Mesendoderm (in vitro differentiated cells): ENCODE results near the gene ITPA.

ENCODE experiments used
- DNase-seq: peaks from one replicate; pipeline ENCODE4 v3.0.0; 2013
- H2AK5ac ChIP-seq: 2 replicates; pipeline ENCODE4 v1.6.1; 2013; ENCODE audit warnings: low read length, inconsistent platforms
- H2BK120ac ChIP-seq: 2 replicates; pipeline ENCODE4 v1.6.1; 2013; ENCODE audit warnings: low read depth, mild to moderate bottlenecking, low read length, moderate library complexity, mixed read lengths
- H2BK15ac ChIP-seq: replicated peaks from 2 replicates; pipeline ENCODE4 v1.6.1; 2013; ENCODE audit warnings: low read depth, mild to moderate bottlenecking, moderate library complexity
- H2BK5ac ChIP-seq: 2 replicates; pipeline ENCODE4 v1.6.1; 2013; ENCODE audit warnings: low read length, inconsistent platforms
- H3K18ac ChIP-seq: 2 replicates; pipeline ENCODE4 v1.6.1; 2013; ENCODE audit warnings: mild to moderate bottlenecking, low read length, mixed read lengths
- H3K23ac ChIP-seq: one replicate; pipeline ENCODE4 v1.6.1; 2013; ENCODE audit warnings: low read length
- H3K27ac ChIP-seq: 2 replicates; pipeline ENCODE4 v1.5.1; 2013; ENCODE audit warnings: low read depth, mild to moderate bottlenecking, inconsistent platforms, low read length, moderate library complexity
- H3K27me3 ChIP-seq: 2 replicates; pipeline ENCODE4 v1.6.1; 2013; ENCODE audit warnings: low read length, control low read depth, mild to moderate bottlenecking, inconsistent platforms; ENCODE audit not compliant: insufficient read depth, poor library complexity
- H3K36me3 ChIP-seq: 2 replicates; pipeline ENCODE4 v1.6.1; 2013; ENCODE audit warnings: low read length, inconsistent platforms; ENCODE audit not compliant: control insufficient read depth, insufficient read depth
- H3K4ac ChIP-seq: one replicate; pipeline ENCODE4 v1.6.1; 2013; ENCODE audit warnings: low read depth, mild to moderate bottlenecking, low read length, moderate library complexity
- H3K4me1 ChIP-seq: 2 replicates; pipeline ENCODE4 v1.6.1; 2013; ENCODE audit warnings: low read depth, low read length, inconsistent platforms; ENCODE audit not compliant: control insufficient read depth
- H3K4me2 ChIP-seq: 2 replicates; pipeline ENCODE4 v1.6.1; 2013; ENCODE audit warnings: low read length
- H3K4me3 ChIP-seq: 2 replicates; pipeline ENCODE4 v1.5.1; 2013; ENCODE audit warnings: mild to moderate bottlenecking, low read length
- H3K56ac ChIP-seq: one replicate; pipeline ENCODE4 v1.6.1; 2013; ENCODE audit warnings: low read length
- H3K79me1 ChIP-seq: 2 replicates; pipeline ENCODE4 v1.6.1; 2013; ENCODE audit warnings: low read length, inconsistent platforms
- H3K79me2 ChIP-seq: 2 replicates; pipeline ENCODE4 v1.6.1; 2013; ENCODE audit warnings: mild to moderate bottlenecking, low read length; ENCODE audit not compliant: control insufficient read depth, insufficient read depth
- H3K9ac ChIP-seq: 2 replicates; pipeline ENCODE4 v1.6.1; 2013; ENCODE audit warnings: low read length, inconsistent platforms
- H4K5ac ChIP-seq: one replicate; pipeline ENCODE4 v1.6.1; 2013; ENCODE audit warnings: low read length
- H4K8ac ChIP-seq: one replicate; pipeline ENCODE4 v1.6.1; 2013; ENCODE audit warnings: low read depth, mild to moderate bottlenecking, control low read depth, low read length, moderate library complexity
- WGBS: extraction: QIAGEN DNeasy Blood & Tissue Kit; methylation state at CpG from one replicate; pipeline ENCODE4 v1.1.7; 2013; ENCODE audit warnings: low lambda C conversion rate, missing lambda C conversion rate; ENCODE audit not compliant: insufficient coverage; ENCODE audit errors: extremely low coverage; 5-methylcytosine and 5-hydroxymethylcytosine counted together

Gene ITPA

DNA sequence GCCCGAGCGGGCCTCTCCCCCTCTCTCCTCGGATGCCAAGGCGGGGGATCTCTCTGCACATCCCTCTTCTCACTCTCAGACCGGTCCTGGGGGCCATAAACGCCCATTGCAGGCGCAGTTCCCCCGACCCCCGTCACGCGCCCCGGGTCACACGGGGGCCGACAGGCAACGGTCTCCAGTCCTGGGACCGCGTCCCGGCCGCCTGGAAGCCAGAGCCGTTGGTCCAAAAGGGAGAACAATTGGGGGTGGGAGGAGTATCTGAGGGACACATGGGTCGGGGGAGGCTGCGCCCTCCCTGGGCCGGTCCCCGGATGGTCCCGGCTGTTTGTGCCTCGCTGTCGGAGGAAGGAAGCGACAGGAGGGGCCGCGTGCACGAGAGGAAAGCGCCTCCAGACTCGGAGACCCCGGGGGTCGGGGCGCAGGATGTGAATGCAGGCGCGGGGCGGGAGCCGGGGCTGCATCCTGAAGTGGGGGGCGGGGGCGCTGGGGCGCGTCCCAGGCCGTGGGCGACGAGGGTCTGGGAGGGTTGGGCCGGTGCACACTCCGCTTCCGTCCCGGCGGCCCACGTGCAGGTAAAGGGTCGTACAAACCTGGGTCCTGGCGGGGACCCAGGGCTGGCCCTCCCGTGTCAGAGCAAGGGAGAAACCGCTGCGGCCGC lies 28.8 kb downstream of the ITPA start:
- H3K27me3 ChIP-seq, result peaks cover 9% of the 10 kb centered on the region
- no peak overlapping the region for H3K18ac ChIP-seq

DNA sequence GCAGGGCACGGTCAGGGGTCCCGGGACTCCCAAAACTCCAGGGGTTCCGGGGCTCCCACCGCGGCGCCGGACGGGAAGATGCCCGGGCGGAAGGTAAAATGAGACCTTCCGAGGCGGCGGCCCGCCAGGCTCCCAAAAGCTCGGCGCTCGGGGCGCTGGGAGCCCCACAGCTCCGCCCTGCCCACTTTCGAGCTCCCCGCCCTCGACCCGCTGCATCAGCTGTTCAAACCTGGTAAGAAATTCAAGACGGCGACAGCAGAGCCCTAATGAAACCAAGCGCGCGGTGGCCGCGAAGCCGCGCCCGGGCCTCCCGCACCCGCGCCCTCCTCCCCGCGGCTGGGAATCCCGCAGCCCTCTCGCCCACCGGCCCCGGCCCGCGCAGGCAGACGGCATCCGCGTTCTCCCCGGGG lies 29.3 kb downstream of the ITPA start:
- Histone ChIP-seq H2BK5ac (no peak overlapping the region), H3K4me1 (no peaks in the 10 kb centered on the region), H3K4me2 (peak overlapping the region; percentile 86), H3K56ac (peak overlapping the region; percentile 76), H3K79me2 (no peaks in the 10 kb centered on the region), H3K27me3 (peaks cover 9% of the 10 kb centered on the region), H3K4ac (no peak overlapping the region), H3K9ac (peak overlapping the region; percentile 60), H4K8ac (no peak overlapping the region), H3K4me3 (peak overlapping the region; percentile 45), H4K5ac (no peak overlapping the region), H3K27ac (no peak overlapping the region), H3K36me3 (no peaks in the 10 kb centered on the region), H2BK120ac (no peak overlapping the region), H3K23ac (peak overlapping the region; percentile 24), H3K18ac (no peak overlapping the region), H2AK5ac (no peak overlapping the region), H3K79me1 (no peaks in the 10 kb centered on the region), H2BK15ac (no peak overlapping the region)
- no CpG with 5 or more reads among the region's 48 CpGs for WGBS
- DNase-seq, result no peak

More for the DNA sequence above, 28.8 kb downstream of the ITPA start:
- Histone ChIP-seq H3K27ac (no peak overlapping the region), H3K4me3 (peak overlapping the region; percentile 6), H3K23ac (no peak overlapping the region), H2BK15ac (no peak overlapping the region), H2AK5ac (no peak overlapping the region), H3K36me3 (no peaks in the 10 kb centered on the region), H3K56ac (peak overlapping the region; percentile 54), H2BK120ac (no peak overlapping the region), H3K4me2 (peak overlapping the region; percentile 86), H4K5ac (no peak overlapping the region), H2BK5ac (no peak overlapping the region), H3K4me1 (no peaks in the 10 kb centered on the region), H3K79me2 (no peaks in the 10 kb centered on the region), H3K4ac (no peak overlapping the region), H3K79me1 (no peaks in the 10 kb centered on the region), H4K8ac (no peak overlapping the region), H3K9ac (peak overlapping the region; percentile 60)
- no CpG with 5 or more reads among the region's 59 CpGs for WGBS
- DNase-seq, result no peak

DNA sequence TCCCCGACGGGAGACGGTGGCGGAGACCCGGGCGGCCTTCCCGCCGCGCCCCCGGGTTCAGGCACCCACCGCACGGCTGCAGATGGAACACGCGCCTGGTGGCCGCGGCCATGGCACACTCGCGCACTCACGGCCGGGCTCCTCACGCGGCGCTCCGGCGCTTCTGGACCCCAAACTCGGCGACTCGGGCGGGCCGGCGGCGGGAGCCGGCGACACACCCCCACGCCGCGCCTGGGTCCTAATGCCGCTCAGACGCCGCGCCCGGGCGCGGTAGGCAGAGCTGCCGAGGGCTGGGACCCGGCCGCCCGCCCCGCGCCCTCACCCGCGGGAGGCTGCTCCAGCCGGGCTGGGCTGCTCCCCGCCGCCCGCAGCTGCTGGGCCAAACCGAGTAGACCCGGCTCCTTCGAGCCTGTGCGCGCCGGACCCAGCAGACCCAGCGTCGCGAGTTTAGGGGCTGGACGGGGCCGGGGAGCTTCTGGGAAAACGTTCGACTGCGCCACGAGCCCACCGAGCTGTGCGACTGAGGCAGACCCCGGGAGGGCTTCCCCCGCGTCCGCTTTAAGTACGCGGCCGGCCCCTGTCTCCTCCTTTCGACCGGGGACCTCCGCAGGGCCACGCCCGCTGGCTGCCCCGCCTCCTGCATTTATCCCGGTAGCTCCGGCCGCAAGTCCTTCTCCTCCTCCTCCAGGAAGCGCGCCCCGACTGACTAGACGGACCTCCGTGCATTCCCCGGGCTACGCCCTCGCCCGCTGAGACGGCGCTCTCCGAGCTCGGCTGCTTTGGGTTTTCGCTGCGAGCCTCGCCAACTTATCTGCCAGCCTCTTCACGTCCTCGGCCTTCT lies 29.9 kb downstream of the ITPA start, which contains the start of gene SLC4A11:
Gene SLC4A11 (minus strand): TSS at position 165 of the 841 bp plus-strand sequence. CDS start 53 bp downstream, at position 112.
- Histone ChIP-seq H4K8ac (no peak within 1 kb of the TSS), H3K27ac (no peak within 1 kb of the TSS), H3K9ac (peak within 1 kb of the TSS; percentile 60), H3K4ac (no peak within 1 kb of the TSS), H4K5ac (no peak within 1 kb of the TSS), H3K27me3 (peaks cover 9% of the 10 kb centered on the region), H3K4me3 (peak within 1 kb of the TSS; percentile 58), H3K23ac (peak within 1 kb of the TSS; percentile 56), H3K56ac (peak within 1 kb of the TSS; percentile 76), H2BK120ac (no peak within 1 kb of the TSS), H2BK15ac (no peak within 1 kb of the TSS), H3K18ac (peak within 1 kb of the TSS; percentile 7), H3K4me1 (no peaks in the 10 kb centered on the region), H3K79me1 (no peaks in the 10 kb centered on the region), H3K4me2 (peak within 1 kb of the TSS; percentile 86), H3K79me2 (no peaks in the 10 kb centered on the region), H3K36me3 (no peaks in the 10 kb centered on the region), H2BK5ac (no peak within 1 kb of the TSS), H2AK5ac (no peak within 1 kb of the TSS)
- WGBS, result no CpG with 5 or more reads among the region's 107 CpGs
- DNase-seq, result peak; percentile 69

DNA sequence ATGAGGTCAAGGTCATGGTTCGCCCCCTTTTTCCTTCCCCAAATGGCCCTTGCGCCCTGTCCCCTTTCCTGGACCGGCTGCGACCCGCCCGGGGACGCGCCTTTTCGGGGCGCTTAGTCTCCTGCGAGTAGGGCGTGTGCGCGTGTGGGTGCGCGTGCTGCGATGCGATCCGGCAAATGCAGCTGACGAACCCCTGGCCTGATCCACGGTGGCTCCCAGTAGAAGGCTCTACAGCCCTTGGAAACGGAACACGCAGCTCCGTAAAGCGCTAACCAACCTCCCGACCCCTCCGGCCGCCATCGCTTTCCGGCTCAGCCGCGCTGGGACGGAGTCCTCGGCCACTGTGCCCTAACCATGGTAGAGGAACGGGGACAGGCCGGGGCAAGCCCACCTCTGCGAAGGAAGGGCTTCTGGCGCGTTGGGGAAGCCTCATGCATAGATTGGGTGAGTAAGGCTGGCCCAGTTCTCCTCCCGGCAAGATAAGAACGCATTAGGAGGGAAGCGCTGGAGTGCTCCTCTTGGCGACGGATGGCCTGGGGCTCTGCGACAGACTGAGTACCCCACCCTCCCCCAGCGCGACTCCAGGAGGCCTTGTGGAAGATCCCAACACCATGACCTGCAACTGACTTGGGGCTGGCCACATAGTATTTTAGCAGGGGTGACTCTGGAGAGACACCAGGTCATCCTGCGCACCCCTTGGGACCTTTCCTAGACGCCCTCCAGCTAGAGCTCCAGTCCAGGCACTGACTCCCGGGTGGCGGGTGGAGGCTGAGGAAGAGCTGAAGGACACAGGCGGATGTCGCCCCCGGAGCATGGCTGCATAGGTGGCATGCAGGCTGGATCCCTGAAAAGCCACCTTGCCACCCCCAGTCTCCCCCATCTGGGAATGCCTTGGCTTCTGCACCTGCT lies 30.8 kb downstream of the ITPA start:
- no CpG with 5 or more reads among the region's 54 CpGs for WGBS
- H3K79me1 ChIP-seq, result no peaks in the 10 kb centered on the region
- no peaks in the 10 kb centered on the region for H3K79me2 ChIP-seq
- H3K56ac ChIP-seq, result peak overlapping the region; percentile 75
- H3K4ac ChIP-seq, result no peak overlapping the region
- no peak overlapping the region for H2AK5ac ChIP-seq
- peak overlapping the region; percentile 58 for H3K9ac ChIP-seq
- peak overlapping the region; percentile 7 for H3K18ac ChIP-seq
- H4K5ac ChIP-seq, result no peak overlapping the region
- peak overlapping the region; percentile 58 for H3K4me3 ChIP-seq
- H3K23ac ChIP-seq, result peak overlapping the region; percentile 56
- no peak overlapping the region for H2BK120ac ChIP-seq
- H3K4me1 ChIP-seq, result no peaks in the 10 kb centered on the region
- H3K36me3 ChIP-seq, result no peaks in the 10 kb centered on the region
- no peak overlapping the region for H2BK5ac ChIP-seq
- peaks cover 9% of the 10 kb centered on the region for H3K27me3 ChIP-seq
- H3K27ac ChIP-seq, result no peak overlapping the region
- H4K8ac ChIP-seq, result no peak overlapping the region
- peak; percentile 59 for DNase-seq
- H2BK15ac ChIP-seq, result no peak overlapping the region
- peak overlapping the region; percentile 86 for H3K4me2 ChIP-seq

DNA sequence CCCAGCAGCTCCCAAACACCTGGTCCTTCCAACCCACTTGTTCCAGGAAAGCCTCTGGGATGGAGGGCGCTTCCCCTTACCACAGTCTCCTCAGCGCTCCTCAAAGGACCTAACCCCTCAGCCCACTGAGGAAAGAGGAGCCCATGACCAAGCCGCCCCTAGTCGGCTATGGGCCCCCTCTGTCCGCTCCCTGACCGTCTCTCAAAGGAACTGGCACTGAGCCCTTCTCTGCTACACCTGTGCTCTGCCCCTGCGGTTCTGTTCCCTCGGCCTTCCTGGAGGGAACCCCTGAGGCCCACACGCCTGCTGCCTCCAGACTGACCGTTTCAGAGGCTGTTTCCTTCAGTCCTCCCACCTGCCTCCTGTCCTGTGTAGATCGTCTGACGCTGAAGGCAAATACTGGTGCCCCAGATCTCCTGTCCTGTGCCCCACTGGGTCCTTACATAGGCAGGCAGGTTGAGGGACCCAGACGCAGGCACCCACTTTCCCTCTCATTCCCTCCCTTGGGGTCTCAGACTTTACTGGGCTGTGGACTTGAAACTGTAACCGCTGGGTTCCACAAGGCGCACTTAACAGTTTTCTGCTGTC lies 31.6 kb downstream of the ITPA start:
- Histone ChIP-seq H3K23ac (no peak overlapping the region), H3K4me3 (no peak overlapping the region), H3K18ac (no peak overlapping the region), H3K4ac (no peak overlapping the region), H4K8ac (no peak overlapping the region), H2AK5ac (no peak overlapping the region), H3K36me3 (no peaks in the 10 kb centered on the region), H3K79me2 (no peaks in the 10 kb centered on the region), H4K5ac (no peak overlapping the region), H3K79me1 (no peaks in the 10 kb centered on the region), H2BK120ac (no peak overlapping the region), H3K56ac (no peak overlapping the region), H3K4me1 (no peaks in the 10 kb centered on the region), H2BK5ac (no peak overlapping the region), H3K27ac (no peak overlapping the region), H3K9ac (no peak overlapping the region), H3K4me2 (no peak overlapping the region), H3K27me3 (peaks cover 9% of the 10 kb centered on the region), H2BK15ac (no peak overlapping the region)
- no peak for DNase-seq
- no CpG with 5 or more reads among the region's 15 CpGs for WGBS
